HepG2 (cell line): ENCODE results near the gene AGBL1. TPM values are rescaled to one million over a fixed set of nuclear protein-coding genes. Genes with fewer than 3 reads are reported as not detected.

Experiments used
- AGO2 ChIP-seq: fragments of 200-400 bp; formaldehyde crosslinking; optimal IDR thresholded peaks from 2 replicates; pipeline ENCODE3; 2017; ENCODE audit warnings: mild to moderate bottlenecking, low read depth, low read length, moderate library complexity
- DNMT1 ChIP-seq: sonication (generic); formaldehyde crosslinking; IDR thresholded peaks from 2 replicates; pipeline ENCODE4 v1.5.1; 2020; ENCODE audit warnings: mild to moderate bottlenecking, missing genetic modification reagents
- HNF1A ChIP-seq, 2 experiments: sonication (generic) in 1 of 2; formaldehyde crosslinking in 1 of 2; IDR thresholded peaks; 2 replicates each; pipeline versions ENCODE4 v1.4.0 to v1.6.1; 2016 to 2020; ENCODE audit warnings: borderline replicate concordance in 1 of 2, low read depth in 1 of 2, mild to moderate bottlenecking in 1 of 2, missing genetic modification reagents in 1 of 2
- HOXA7 ChIP-seq: sonication (generic); formaldehyde crosslinking; IDR thresholded peaks from 2 replicates; pipeline ENCODE4 v1.8.1; 2022; ENCODE audit warnings: mild to moderate bottlenecking, missing genetic modification reagents, moderate library complexity
- KIAA2018 ChIP-seq: sonication (generic); formaldehyde crosslinking; IDR thresholded peaks from 2 replicates; pipeline ENCODE4 v1.5.0; 2020; ENCODE audit warnings: mild to moderate bottlenecking, missing genetic modification reagents, borderline replicate concordance
- ZFAT ChIP-seq: sonication (generic); formaldehyde crosslinking; conservative IDR thresholded peaks from 2 replicates; pipeline ENCODE4 v1.8.1; 2023; ENCODE audit warnings: missing genetic modification reagents, inconsistent platforms
- ZNF672 ChIP-seq: sonication (generic); formaldehyde crosslinking; IDR thresholded peaks from 2 replicates; pipeline ENCODE4 v1.8.1; 2022; ENCODE audit warnings: missing genetic modification reagents
- polyA plus RNA-seq, 8 experiments: library from polyadenylated mRNA; depleted of rRNA in 3 of 8; stranded (reverse) in 7 of 8; unstranded in 1 of 8; fragments of >200 nt; fragmentation: Illumina TruSeq in 4 of 8; extraction: Trizol in 4 of 8; gene quantifications; 2 replicates each; pipeline versions ENCODE4 v1.2.1 to v1.2.3, GENCODE V29; 2011 to 2016; ENCODE audit warnings: low read depth in 4 of 8, missing spikeins in 1 of 8, mixed read lengths in 1 of 8; ENCODE audit not compliant: insufficient read depth in 1 of 8
- total RNA-seq, 5 experiments: library from RNA; depleted of rRNA; stranded (reverse); fragments of >200 nt; fragmentation: Illumina TruSeq; extraction: Trizol; gene quantifications; 2 replicates each; pipeline ENCODE4 v1.2.3, GENCODE V29; 2016; ENCODE audit warnings: low read depth in 1 of 5

The AGBL1 gene
- total and polyA plus RNA-seq, 2 of the 13 experiments (the other 11 are each of a cell fraction or from before 2014, with no cell fraction given): 0.01 TPM; not detected in 1

- TF ChIP-seq KIAA2018 (CRISPR knock-in tag) (no peak), AGO2 (no peak), ZNF672 (no peak), HOXA7 (CRISPR knock-in tag) (no peak), ZFAT (no peak), HNF1A (IDR thresholded peaks at IDR 0.05; ENCODE audit: low read depth) (no peak), HNF1A (CRISPR knock-in tag; IDR thresholded peaks at IDR 0.05; ENCODE audit: borderline replicate concordance) (no peak), DNMT1 (CRISPR knock-in tag) (no peak)
These were observed 293.5 kb downstream of the AGBL1 start (continued) for GRCh38 chr15:86373147-86373546.
